SHP77 treated with DMSO at 0.1 percent for 48 hours (cell line): ENCODE measurements around the gene KLF11.
"Not testable (repeated sequence)": the region's sequence is repeated elsewhere in the genome, so short reads cannot be mapped to it uniquely, and the experiment has no call there.

ENCODE experiments used
- DNase-seq: peaks from one replicate; lab custom pipeline; 2025; lab: John Stamatoyannopoulos, UW

Gene KLF11

DNA sequence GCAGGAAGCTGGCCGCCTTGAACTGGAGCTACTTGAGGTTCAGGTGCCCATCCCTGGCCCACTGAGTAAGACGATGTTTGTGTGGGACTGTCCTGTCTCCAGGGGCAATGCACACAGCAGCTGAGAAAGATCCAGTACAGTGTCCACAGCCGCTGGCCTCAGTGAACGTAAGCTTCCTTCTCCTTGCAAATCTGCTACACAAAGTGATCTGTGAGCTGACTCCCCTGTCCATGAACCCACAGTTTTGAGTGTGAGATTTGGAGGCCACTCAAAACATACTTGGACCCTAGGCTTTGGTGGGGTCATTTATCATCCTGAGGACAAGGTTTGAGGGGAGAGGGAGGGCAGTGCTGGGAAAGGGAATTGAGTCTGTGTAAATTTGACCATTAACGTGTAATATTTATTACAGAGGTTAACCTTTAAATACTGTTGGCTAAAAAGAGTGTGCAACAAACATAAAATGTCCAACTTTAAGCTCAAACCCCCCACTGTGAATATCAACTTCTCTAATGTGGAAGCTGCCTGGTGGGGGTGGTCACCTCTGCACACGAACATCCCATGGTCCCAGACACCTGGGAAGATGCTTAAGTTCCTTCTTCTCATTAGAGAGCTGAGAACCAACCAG, 41.8 kb downstream of the KLF11 start:
- DNase-seq, result no peak

DNA sequence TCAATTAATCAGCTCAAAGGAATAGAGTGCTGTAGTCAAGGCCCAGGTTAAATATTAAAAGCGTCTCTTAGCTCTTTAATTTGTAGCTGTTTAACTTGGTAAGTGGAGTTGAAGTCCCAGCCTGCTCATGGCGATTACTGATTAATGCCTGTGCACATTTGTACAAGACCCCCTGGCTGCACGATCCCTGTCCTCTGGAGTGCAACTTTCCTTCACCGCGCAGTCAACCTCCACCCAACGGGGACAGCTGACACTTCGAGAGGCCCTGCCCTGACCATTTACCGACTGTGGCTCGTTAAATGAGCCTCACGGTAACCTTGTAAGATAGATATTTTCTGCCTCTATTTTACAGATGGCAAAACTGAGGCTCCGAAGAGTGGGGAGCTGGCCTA, 42.3 kb downstream of the KLF11 start:
- no peak for DNase-seq

- no peak for DNase-seq
These were observed 43.6 kb downstream of the KLF11 start for GRCh38 chr2:10086950-10087349.

- DNase-seq, result no peak
These were observed 44.0 kb downstream of the KLF11 start for GRCh38 chr2:10087360-10087759.

GRCh38 chr2:10089565-10090190, 46.3 kb downstream of the KLF11 start:
- DNase-seq, result no peak

DNA sequence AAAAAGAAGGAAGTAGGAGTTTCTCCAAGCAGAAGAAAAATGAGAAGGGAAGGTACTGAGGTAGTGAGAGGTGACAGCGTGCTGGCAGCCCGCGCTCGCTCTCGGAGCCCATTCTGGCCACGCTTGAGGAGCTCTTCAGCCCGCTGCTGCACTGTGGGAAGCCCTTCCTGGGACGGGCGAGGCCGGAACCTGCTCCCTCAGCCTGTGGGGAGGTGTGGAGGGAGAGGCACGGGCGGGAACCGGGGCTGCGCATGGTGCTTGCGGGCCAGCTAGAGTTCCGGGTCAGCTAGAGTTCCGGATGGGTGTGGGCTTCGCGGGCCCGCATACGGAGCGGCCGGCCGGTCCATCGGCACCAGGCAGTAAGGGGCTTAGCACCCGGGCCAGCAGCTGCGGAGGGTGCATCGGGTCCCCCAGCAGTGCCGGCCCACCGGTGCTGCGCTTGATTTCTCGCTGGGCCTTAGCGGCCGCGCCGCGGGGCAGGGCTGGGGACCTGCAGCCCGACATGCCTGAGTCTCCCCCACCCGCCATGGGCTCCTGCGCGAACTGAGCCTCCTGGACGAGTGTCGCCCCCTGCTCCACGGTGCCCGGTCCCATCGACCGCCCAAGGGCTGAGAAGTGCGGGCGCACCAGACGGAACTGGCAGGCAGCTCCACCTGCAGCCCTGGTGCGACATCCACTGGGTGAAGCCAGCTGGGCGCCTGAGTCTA, 48.0 kb downstream of the KLF11 start:
- no peak for DNase-seq

GRCh38 chr2:10091889-10092244, 48.5 kb downstream of the KLF11 start:
- DNase-seq, result not testable (repeated sequence)

GRCh38 chr2:10094271-10094814, 51.0 kb downstream of the KLF11 start:
- DNase-seq, result no peak

DNA sequence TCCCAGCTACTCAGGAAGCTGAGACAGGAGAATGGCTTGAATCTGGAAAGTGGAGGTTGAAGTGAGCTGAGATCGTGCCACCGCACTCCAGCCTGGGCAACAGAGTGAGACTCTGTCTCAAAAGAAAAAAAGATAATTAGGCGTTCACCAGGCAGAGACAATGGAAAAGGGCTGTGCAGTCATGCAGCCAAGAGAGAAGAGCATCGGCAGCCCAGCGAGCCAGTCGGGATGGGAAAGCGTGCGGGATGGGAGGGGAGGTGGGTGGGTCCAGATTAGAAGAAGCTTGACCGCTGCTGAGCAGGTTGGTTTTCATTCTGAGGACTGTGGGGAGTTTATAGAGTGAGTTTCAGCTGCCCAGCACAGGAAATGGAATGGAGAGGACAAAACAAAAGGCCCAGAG, 51.8 kb downstream of the KLF11 start:
- DNase-seq, result no peak

- DNase-seq, result no peak
These were observed 53.3 kb downstream of the KLF11 start for GRCh38 chr2:10096641-10097040.

GRCh38 chr2:10097352-10098148, 54.2 kb downstream of the KLF11 start:
- peak; percentile 54 for DNase-seq

GRCh38 chr2:10101491-10101890, 58.1 kb downstream of the KLF11 start:
- DNase-seq, result no peak

DNA sequence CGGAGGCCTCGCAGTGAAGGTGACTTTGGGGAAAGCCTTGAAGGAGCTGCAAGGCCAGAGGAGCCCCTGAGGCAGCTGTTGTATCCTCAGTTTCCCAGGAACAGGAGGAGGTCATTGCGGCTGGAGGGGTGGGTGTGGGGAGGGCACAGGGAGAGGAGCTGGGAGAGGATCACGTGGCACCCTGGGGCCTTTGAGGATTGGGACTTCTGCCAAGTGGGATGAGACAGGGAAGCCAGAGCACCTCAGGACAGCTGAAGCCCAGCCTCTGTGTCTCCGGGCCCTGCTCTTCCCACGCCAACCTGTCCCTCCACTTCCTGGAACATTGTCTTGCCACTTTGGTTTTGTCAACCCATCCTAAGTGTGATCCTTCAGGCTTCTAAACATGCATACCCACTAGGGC, 59.8 kb downstream of the KLF11 start:
- peak; percentile 59 for DNase-seq
